Mucosa of rectum (tissue), 2 donors: ENCODE data around the gene RUNX3.

ENCODE experiments used
- H3K27ac ChIP-seq, 2 donors: one replicate each; pipeline ENCODE4 v1.7.0; 2013; ENCODE audit warnings: inconsistent platforms in 2 of 2, low read depth in 2 of 2, low read length in 2 of 2
- H3K27me3 ChIP-seq, 2 donors: one replicate each; pipeline ENCODE4 v1.7.0; 2013; ENCODE audit warnings: low read length in 2 of 2; ENCODE audit not compliant: control insufficient read depth in 2 of 2, insufficient read depth in 2 of 2
- H3K36me3 ChIP-seq, 2 donors: one replicate each; pipeline ENCODE4 v1.7.0; 2013; ENCODE audit warnings: low read length in 2 of 2; ENCODE audit not compliant: control insufficient read depth in 2 of 2, insufficient read depth in 2 of 2
- H3K4me1 ChIP-seq, 2 donors: one replicate each; pipeline ENCODE4 v1.7.0; 2013; ENCODE audit warnings: low read length in 2 of 2, mild to moderate bottlenecking in 1 of 2; ENCODE audit not compliant: control insufficient read depth in 2 of 2, insufficient read depth in 2 of 2
- H3K4me3 ChIP-seq, 2 donors: one replicate each; pipeline ENCODE4 v1.7.0; 2013; ENCODE audit warnings: low read length in 2 of 2
- H3K9ac ChIP-seq, 2 donors: one replicate each; pipeline ENCODE4 v1.7.0; 2013; ENCODE audit warnings: low read length in 2 of 2, low read depth in 1 of 2, mild to moderate bottlenecking in 1 of 2
- H3K9me3 ChIP-seq, 2 donors: one replicate each; pipeline ENCODE4 v1.7.0; 2013; ENCODE audit warnings: low read length in 2 of 2; ENCODE audit not compliant: control insufficient read depth in 2 of 2
- donor health status: healthy.
- donor health status: Normal muscosa, but diverticular disease.

RUNX3 gene

GRCh38 chr1:24921938-24922662, 8.0 kb downstream of the RUNX3 start:
- no peaks in the 10 kb centered on the region for H3K9me3 ChIP-seq
- H3K27ac ChIP-seq = no peak overlapping the region
- H3K36me3 ChIP-seq = peaks cover 0 to 3% of the 10 kb centered on the region in 2 donors
- peaks cover 4 to 10% of the 10 kb centered on the region in 2 donors for H3K4me1 ChIP-seq
- H3K27me3 ChIP-seq = peaks cover 27 to 30% of the 10 kb centered on the region in 2 donors
- H3K4me3 ChIP-seq = no peak overlapping the region
- no peak overlapping the region for H3K9ac ChIP-seq

- H3K4me1 ChIP-seq = peaks cover under 1 to 7% of the 10 kb centered on the region in 2 donors
- H3K27ac ChIP-seq = no peak overlapping the region
- no peaks in the 10 kb centered on the region for H3K9me3 ChIP-seq
- H3K4me3 ChIP-seq = no peak overlapping the region
- H3K36me3 ChIP-seq = peaks cover 0 to 3% of the 10 kb centered on the region in 2 donors
- H3K27me3 ChIP-seq = peaks cover 20 to 23% of the 10 kb centered on the region in 2 donors
- H3K9ac ChIP-seq = no peak overlapping the region
These were observed 8.7 kb downstream of the RUNX3 start for GRCh38 chr1:24921412-24921811.

- no peaks in the 10 kb centered on the region for H3K9me3 ChIP-seq
- peaks cover 12 to 14% of the 10 kb centered on the region in 2 donors for H3K27me3 ChIP-seq
- H3K4me3 ChIP-seq = no peak overlapping the region
- no peaks in the 10 kb centered on the region for H3K4me1 ChIP-seq
- H3K36me3 ChIP-seq = peaks cover 0 to 3% of the 10 kb centered on the region in 2 donors
- H3K9ac ChIP-seq = no peak overlapping the region
- H3K27ac ChIP-seq = no peak overlapping the region
These were observed 9.5 kb downstream of the RUNX3 start for GRCh38 chr1:24920533-24920925.

GRCh38 chr1:24919791-24920532, 10.1 kb downstream of the RUNX3 start:
- Histone ChIP-seq H3K9ac (no peak overlapping the region), H3K4me1 (peaks cover 0 to under 1% of the 10 kb centered on the region in 2 donors), H3K4me3 (no peak overlapping the region), H3K27me3 (peaks cover 6 to 9% of the 10 kb centered on the region in 2 donors), H3K27ac (no peak overlapping the region), H3K9me3 (no peaks in the 10 kb centered on the region), H3K36me3 (peaks cover 0 to 3% of the 10 kb centered on the region in 2 donors)

GRCh38 chr1:24918995-24919605, 11.0 kb downstream of the RUNX3 start:
- H3K27me3 ChIP-seq = peaks cover 0 to 3% of the 10 kb centered on the region in 2 donors
- H3K4me1 ChIP-seq = peaks cover 6 to 9% of the 10 kb centered on the region in 2 donors
- peaks cover 0 to 3% of the 10 kb centered on the region in 2 donors for H3K36me3 ChIP-seq
- no peaks in the 10 kb centered on the region for H3K9me3 ChIP-seq
- no peak overlapping the region for H3K27ac ChIP-seq
- H3K4me3 ChIP-seq = no peak overlapping the region
- no peak overlapping the region for H3K9ac ChIP-seq

- Histone ChIP-seq H3K9ac (no peak overlapping the region), H3K36me3 (peaks cover 0 to 2% of the 10 kb centered on the region in 2 donors)
These were observed 11.7 kb downstream of the RUNX3 start for GRCh38 chr1:24918370-24918769.

GRCh38 chr1:24917327-24918074, 12.6 kb downstream of the RUNX3 start:
- H3K27me3 ChIP-seq = peaks cover 0 to 3% of the 10 kb centered on the region in 2 donors
- H3K4me1 ChIP-seq = peaks cover 6 to 11% of the 10 kb centered on the region in 2 donors
- H3K9me3 ChIP-seq = no peaks in the 10 kb centered on the region
- H3K4me3 ChIP-seq = no peak overlapping the region
- no peak overlapping the region for H3K9ac ChIP-seq
- peaks cover 0 to 3% of the 10 kb centered on the region in 2 donors for H3K36me3 ChIP-seq
- no peak overlapping the region for H3K27ac ChIP-seq

More at GRCh38 chr1:24918370-24918769, 11.7 kb downstream of the RUNX3 start:
- Histone ChIP-seq H3K4me3 (no peak overlapping the region), H3K27ac (no peak overlapping the region), H3K4me1 (peaks cover 6 to 11% of the 10 kb centered on the region in 2 donors), H3K27me3 (peaks cover 0 to 3% of the 10 kb centered on the region in 2 donors), H3K9me3 (no peaks in the 10 kb centered on the region)

- no peak overlapping the region for H3K27ac ChIP-seq
- H3K9me3 ChIP-seq = no peaks in the 10 kb centered on the region
- H3K9ac ChIP-seq = no peak overlapping the region
- H3K4me3 ChIP-seq = no peak overlapping the region
- H3K27me3 ChIP-seq = peaks cover 0 to 3% of the 10 kb centered on the region in 2 donors
- peaks cover 11 to 12% of the 10 kb centered on the region in 2 donors for H3K4me1 ChIP-seq
- H3K36me3 ChIP-seq = peaks cover 0 to 7% of the 10 kb centered on the region in 2 donors
These were observed 14.1 kb downstream of the RUNX3 start for GRCh38 chr1:24915816-24916602.
